DOHH2 (cell line): ENCODE measurements around the gene PITX1.

Experiments used
- CTCF ChIP-seq: fragments of 200-600 bp; sonication (generic); IDR thresholded peaks from one replicate; pipeline ENCODE4 v1.5.1; 2014; ENCODE audit warnings: antibody characterized with exemption, mild to moderate bottlenecking, low read depth, low read length; ENCODE audit not compliant: poor library complexity, severe bottlenecking
- EZH2phosphoT487 ChIP-seq: fragments of 200-600 bp; sonication (generic); IDR thresholded peaks from 2 replicates; pipeline ENCODE4 v1.6.1; 2017; ENCODE audit warnings: borderline replicate concordance, mild to moderate bottlenecking, antibody characterized with exemption, low read length, moderate library complexity, mixed read lengths

- TF ChIP-seq CTCF (no peak), EZH2phosphoT487 (no peak)
Measured at GRCh38 chr5:135011355-135012032, 22.5 kb downstream of the PITX1 start.
